H1 (cell line): ENCODE data around the gene IL16. TPM values are rescaled to one million over a fixed set of nuclear protein-coding genes. Genes with fewer than 3 reads are reported as not detected.

Experiments used
- CTCF ChIP-seq, 3 experiments: IDR thresholded peaks; 1 replicate in 2 of 3; 2 replicates in 1 of 3; pipeline versions ENCODE4 v1.5.1 to v1.6.1; 2011; ENCODE audit warnings: low read length in 3 of 3, mild to moderate bottlenecking in 3 of 3, inconsistent platforms in 2 of 3, low read depth in 1 of 3, moderate library complexity in 1 of 3; ENCODE audit not compliant: insufficient read depth in 1 of 3; ENCODE audit errors: control extremely low read depth in 1 of 3
- JUN ChIP-seq: IDR thresholded peaks from 2 replicates; pipeline ENCODE4 v1.6.1; 2011; ENCODE audit warnings: low read depth, mild to moderate bottlenecking, improper control_type of control experiment, low read length
- KDM4A ChIP-seq: IDR thresholded peaks from one replicate; pipeline ENCODE4 v1.7.1; 2012; ENCODE audit warnings: low read depth, mild to moderate bottlenecking, moderate library complexity, low read length, inconsistent platforms; ENCODE audit not compliant: severe bottlenecking
- SRF ChIP-seq: IDR thresholded peaks from 2 replicates; pipeline ENCODE4 v1.6.1; 2011; ENCODE audit warnings: mild to moderate bottlenecking, low read depth, low read length, moderate library complexity
- TCF12 ChIP-seq: IDR thresholded peaks from 2 replicates; pipeline ENCODE4 v1.6.1; 2011; ENCODE audit warnings: low read depth, mild to moderate bottlenecking, low read length
- polyA plus RNA-seq, 7 experiments: library from polyadenylated mRNA; depleted of rRNA in 3 of 7; stranded (reverse) in 5 of 7; unstranded in 2 of 7; fragments of >200 nt in 5 of 7; fragments of 200-250 nt in 2 of 7; gene quantifications; 1 replicate in 5 of 7; 2 replicates in 1 of 7; 4 replicates in 1 of 7; pipeline versions ENCODE4 v1.2.1 to v1.2.3, GENCODE V29; 2011 to 2013; ENCODE audit warnings: missing spikeins in 2 of 7, mixed read lengths in 2 of 7
- total RNA-seq: library from RNA; stranded (reverse); fragmentation: NEBNext Ultra II Directional; extraction: Animal tissue kit (Norgen Biotek cat#: 25700); gene quantifications from 2 replicates; pipeline ENCODE4 v1.2.1, GENCODE V29; 2021

IL16 gene
- total and polyA plus RNA-seq, 2 of the 8 experiments (the other 6 are each of a cell fraction or from before 2014, with no cell fraction given): 0.03 to 0.09 TPM

DNA sequence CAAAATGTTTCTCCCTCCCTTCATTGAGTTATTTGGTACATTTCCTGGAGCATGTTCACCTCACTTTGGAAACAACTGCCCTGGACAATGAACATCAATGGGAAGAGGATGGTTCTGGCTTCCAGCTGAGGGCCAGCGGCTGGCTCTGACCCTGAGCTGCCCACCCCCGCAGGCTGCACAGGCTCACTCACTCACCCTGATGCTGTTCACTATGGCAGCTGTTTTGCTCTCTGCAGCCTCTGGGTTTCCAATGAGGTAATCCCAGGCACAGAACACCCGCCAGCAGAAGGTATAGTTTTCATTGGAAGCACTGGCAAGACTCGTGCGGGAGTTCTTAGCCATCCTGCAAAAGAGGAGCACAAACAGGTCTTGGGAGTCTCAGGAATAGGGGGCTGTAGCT lies 159.6 kb downstream of the IL16 start (continued):
- TF ChIP-seq TCF12 (no peak), KDM4A (no peak), SRF (no peak), JUN (no peak), CTCF (IDR thresholded peaks at IDR 0.05; ENCODE audit: control extremely low read depth in 1 of 3, insufficient read depth in 1 of 3, low read depth in 1 of 3, low read length in 3 of 3) (no peak)
